Hair follicular keratinocyte (primary cell): ENCODE results near the gene DNM1. TPM values are rescaled to one million over a fixed set of nuclear protein-coding genes. Genes with fewer than 3 reads are reported as not detected.

ENCODE experiments used
- total RNA-seq: library from RNA; depleted of rRNA; stranded (reverse); fragments of >200 nt; gene quantifications from 2 replicates; pipeline ENCODE4 v1.2.3, GENCODE V29; 2015

Gene DNM1
- total RNA-seq: 0.16 and 0.27 TPM in 2 replicates

DNA sequence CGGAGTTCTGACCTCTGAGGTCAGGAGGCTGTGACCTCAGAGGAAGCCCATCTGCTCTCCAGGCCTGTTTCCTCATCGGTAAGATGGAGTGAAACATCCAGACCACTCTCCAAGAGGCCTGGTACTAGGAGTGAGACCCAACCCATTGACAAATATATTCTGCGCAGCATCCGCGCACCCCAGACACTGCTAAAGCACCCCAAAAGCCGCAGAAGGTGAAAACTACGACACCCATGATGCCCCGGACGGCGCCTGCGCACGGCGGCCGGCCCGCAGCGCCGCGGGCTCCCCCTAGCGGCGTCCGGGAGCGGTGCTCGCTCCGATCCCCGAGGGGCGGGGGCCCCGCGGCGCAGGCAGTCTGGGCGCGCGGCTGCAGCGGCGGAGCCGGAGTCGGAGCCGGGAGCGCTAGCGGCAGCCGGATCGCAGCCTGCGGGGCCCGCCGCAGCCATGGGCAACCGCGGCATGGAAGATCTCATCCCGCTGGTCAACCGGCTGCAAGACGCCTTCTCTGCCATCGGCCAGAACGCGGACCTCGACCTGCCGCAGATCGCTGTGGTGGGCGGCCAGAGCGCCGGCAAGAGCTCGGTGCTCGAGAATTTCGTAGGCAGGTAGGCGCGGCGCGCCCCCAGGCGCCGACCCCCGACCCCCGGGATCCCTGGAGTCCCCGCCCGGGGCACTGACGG, at the start of gene DNM1:
TSS of gene DNM1 (plus strand) at position 356 of the 683 bp plus-strand sequence. CDS start at position 448, 92 bp downstream.

GRCh38 chr9:128159784-128160602, 43.2 kb upstream of the DNM1 start, which contains the start of gene BBLN:
Gene BBLN, plus strand, starts transcription at chr9:128160265. Its CDS starts 143 bp downstream, at chr9:128160408.

DNA sequence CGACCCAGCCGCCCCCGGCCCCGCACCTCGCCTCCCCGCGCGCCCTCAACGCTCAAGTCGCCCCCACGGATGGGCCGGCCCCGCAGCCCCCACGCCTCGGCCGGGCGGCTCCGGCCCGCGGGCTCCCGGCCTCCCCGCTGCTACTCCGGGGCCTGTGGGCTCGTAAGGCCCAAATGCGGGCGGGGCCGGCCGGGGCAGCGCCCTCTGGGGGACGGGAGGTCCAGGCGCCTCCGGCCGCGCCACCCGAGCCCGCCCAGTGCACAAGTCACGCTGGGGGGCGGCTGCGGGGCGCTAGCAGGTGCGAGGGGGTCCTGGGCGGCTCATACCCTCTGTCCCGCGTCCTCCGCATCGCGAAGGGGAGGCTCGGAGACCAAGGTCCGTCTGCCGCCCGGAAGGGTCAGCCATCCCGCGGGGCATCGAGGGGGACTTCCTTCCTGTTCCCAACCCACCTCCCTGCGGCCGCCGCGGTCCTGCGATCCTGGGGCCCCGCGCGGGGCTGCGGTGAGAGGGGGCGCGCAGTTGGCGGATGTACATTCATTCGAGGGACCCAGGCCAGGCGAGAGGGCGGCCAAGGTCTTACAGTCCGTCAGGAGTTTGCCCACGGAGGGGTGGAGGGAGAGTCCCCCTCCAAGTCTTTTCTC, 11.7 kb upstream of the DNM1 start, which contains the start of gene CIZ1:
TSS of gene CIZ1 (minus strand) at position 167 of the 641 bp plus-strand sequence. CDS start 715 bp downstream, outside the sequence.

GRCh38 chr9:128275198-128276007, 72.2 kb downstream of the DNM1 start, which contains the start of gene GOLGA2:
Gene GOLGA2, minus strand, starts transcription at chr9:128276007. Its CDS starts 31 bp downstream, at chr9:128275976.

GRCh38 chr9:128276008-128276573, 72.9 kb downstream of the DNM1 start, which contains the start of gene SWI5:
Gene SWI5, plus strand, starts transcription at chr9:128276276.

Other genes starting within 250 kb of the DNM1 start
- 2.6 and 2.7 TPM in 2 replicates for gene EEIG1, start 222.4 kb upstream of the DNM1 start, total RNA-seq
- gene NAIF1, start 136.1 kb upstream of the DNM1 start, total RNA-seq: 6.4 and 8.1 TPM in 2 replicates
- 7.3 and 8.0 TPM in 2 replicates for gene SLC25A25, start 135.1 kb upstream of the DNM1 start, total RNA-seq
- gene PTGES2, start 75.7 kb upstream of the DNM1 start, total RNA-seq: 60.0 and 75.4 TPM in 2 replicates
- 8.8 and 22.4 TPM in 2 replicates for gene LCN2, start 53.9 kb upstream of the DNM1 start, total RNA-seq
- 223 and 319 TPM in 2 replicates for gene BBLN, start 43.1 kb upstream of the DNM1 start, total RNA-seq
- 48.4 and 49.0 TPM in 2 replicates for gene CIZ1, start 11.8 kb upstream of the DNM1 start, total RNA-seq
- 59.2 and 71.3 TPM in 2 replicates for gene GOLGA2, start 72.6 kb downstream of the DNM1 start, total RNA-seq
- 27.8 and 38.7 TPM in 2 replicates for gene SWI5, start 72.9 kb downstream of the DNM1 start, total RNA-seq
- 15.0 and 22.2 TPM in 2 replicates for gene TRUB2, start 119.1 kb downstream of the DNM1 start, total RNA-seq
- 37.6 and 50.8 TPM in 2 replicates for gene COQ4, start 119.5 kb downstream of the DNM1 start, total RNA-seq
- 32.6 and 38.4 TPM in 2 replicates for gene SLC27A4, start 137.1 kb downstream of the DNM1 start, total RNA-seq
- gene URM1, start 168.0 kb downstream of the DNM1 start, total RNA-seq: 23.8 and 28.3 TPM in 2 replicates
- 29.6 and 69.9 TPM in 2 replicates for gene CERCAM, start 217.5 kb downstream of the DNM1 start, total RNA-seq